GM19328 (cell line): ENCODE measurements around the gene GRAMD4.
"Not testable (repeated sequence)": the region's sequence is repeated elsewhere in the genome, so short reads cannot be mapped to it uniquely, and the experiment has no call there.

Source experiments
- ATAC-seq: cut with Tn5 transposase; IDR thresholded peaks from one replicate; pipeline ENCODE4 v1.9.1; 2021; ENCODE audit warnings: mild to moderate bottlenecking, moderate library complexity; ENCODE audit not compliant: unreplicated experiment

GRAMD4 gene

GRCh38 chr22:46634973-46635685 is 14.9 kb downstream of the GRAMD4 start:
- ATAC-seq, result not testable (repeated sequence)

GRCh38 chr22:46635756-46636155 is 15.6 kb downstream of the GRAMD4 start:
- no peak for ATAC-seq

GRCh38 chr22:46636221-46637002 is 16.2 kb downstream of the GRAMD4 start:
- no peak for ATAC-seq

GRCh38 chr22:46637711-46638600 is 17.8 kb downstream of the GRAMD4 start:
- ATAC-seq, result no peak

- ATAC-seq, result no peak
Measured at GRCh38 chr22:46638601-46639431, 18.6 kb downstream of the GRAMD4 start.

GRCh38 chr22:46639843-46640242 is 19.7 kb downstream of the GRAMD4 start:
- ATAC-seq, result no peak

GRCh38 chr22:46640293-46641055 is 20.3 kb downstream of the GRAMD4 start:
- no peak for ATAC-seq

GRCh38 chr22:46641811-46642266 is 21.7 kb downstream of the GRAMD4 start:
- no peak for ATAC-seq

GRCh38 chr22:46642840-46643480 is 22.8 kb downstream of the GRAMD4 start:
- not testable (repeated sequence) for ATAC-seq

GRCh38 chr22:46646531-46647215 is 26.5 kb downstream of the GRAMD4 start:
- no peak for ATAC-seq

- not testable (repeated sequence) for ATAC-seq
Measured at GRCh38 chr22:46648225-46648820, 28.1 kb downstream of the GRAMD4 start.

GRCh38 chr22:46649141-46650077 is 29.2 kb downstream of the GRAMD4 start:
- no peak for ATAC-seq

- ATAC-seq, result no peak
Measured at GRCh38 chr22:46650078-46650810, 30.1 kb downstream of the GRAMD4 start.

GRCh38 chr22:46651316-46651715 is 31.1 kb downstream of the GRAMD4 start:
- no peak for ATAC-seq

GRCh38 chr22:46652081-46652846 is 32.1 kb downstream of the GRAMD4 start:
- ATAC-seq, result no peak
